GM23338 (cell line): Measurements from ENCODE around the gene ABCC1.

Source experiments
- CTCF ChIP-seq, 2 experiments: fragments of 200-600 bp in 1 of 2; sonication (generic) in 1 of 2; conservative IDR thresholded peaks; 2 replicates each; pipeline versions ENCODE4 v1.5.1 to v1.6.1; 2016 to 2017; ENCODE audit warnings: antibody characterized with exemption in 2 of 2, low read depth in 2 of 2, mild to moderate bottlenecking in 2 of 2, moderate library complexity in 1 of 2
- ZNF331 ChIP-seq: fragments of 250-450 bp; sonication (Bioruptor Pico); IDR thresholded peaks from 2 replicates; pipeline ENCODE4 v1.5.0; 2020; ENCODE audit warnings: low read depth, mild to moderate bottlenecking, moderate library complexity
- TF ChIP-seq, protein P1 (sequence below): IDR thresholded peaks from 2 replicates; pipeline ENCODE4 v1.6.1; 2016; ENCODE audit warnings: antibody characterized with exemption

GRCh38 chr16:16111639-16112038 lies 162.2 kb downstream of the ABCC1 start:
- TF ChIP-seq ZNF331 (CRISPR knock-in tag) (no peak), CTCF (conservative IDR thresholded peaks at IDR 0.05; ENCODE audit: low read depth in 2 of 2) (no peak)
- TF ChIP-seq, protein P1, sequence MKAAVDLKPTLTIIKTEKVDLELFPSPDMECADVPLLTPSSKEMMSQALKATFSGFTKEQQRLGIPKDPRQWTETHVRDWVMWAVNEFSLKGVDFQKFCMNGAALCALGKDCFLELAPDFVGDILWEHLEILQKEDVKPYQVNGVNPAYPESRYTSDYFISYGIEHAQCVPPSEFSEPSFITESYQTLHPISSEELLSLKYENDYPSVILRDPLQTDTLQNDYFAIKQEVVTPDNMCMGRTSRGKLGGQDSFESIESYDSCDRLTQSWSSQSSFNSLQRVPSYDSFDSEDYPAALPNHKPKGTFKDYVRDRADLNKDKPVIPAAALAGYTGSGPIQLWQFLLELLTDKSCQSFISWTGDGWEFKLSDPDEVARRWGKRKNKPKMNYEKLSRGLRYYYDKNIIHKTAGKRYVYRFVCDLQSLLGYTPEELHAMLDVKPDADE = no peak
